OCI-LY7 (cell line): ENCODE results near the gene USP51. TPM values are rescaled to one million over a fixed set of nuclear protein-coding genes. Genes with fewer than 3 reads are reported as not detected.
"Not testable (repeated sequence)": the region's sequence is repeated elsewhere in the genome, so short reads cannot be mapped to it uniquely, and the experiment has no call there.

Source experiments
- BruUV-seq: library from RNA; stranded (reverse); fragments of 400-500 nt; replicated peaks from 2 replicates; lab custom pipeline; 2021; lab: Mats Ljungman, UMichigan
- CTCF ChIA-PET: fragments of 300-600 bp; sonication (Branson Sonifier 250); formaldehyde crosslinking; loops from one replicate; lab custom pipeline; 2022; ENCODE audit warnings: antibody characterized with exemption; ENCODE audit not compliant: unreplicated experiment; lab: Charles Lee
- POLR2A ChIA-PET: fragments of 300-600 bp; sonication (Branson Sonifier 250); formaldehyde crosslinking; loops from one replicate; lab custom pipeline; 2022; ENCODE audit warnings: antibody characterized with exemption; lab: Charles Lee
- DNase-seq: peaks from one replicate; pipeline ENCODE4 v3.0.0-alpha.2; 2015; ENCODE audit warnings: low spot score
- H2AFZ ChIP-seq: fragments of 200-600 bp; sonication (generic), shearing (Covaris generic); 2 replicates; pipeline ENCODE4 v1.6.1; 2014; ENCODE audit warnings: mild to moderate bottlenecking, antibody characterized with exemption, low read length, moderate library complexity
- H3K27ac ChIP-seq: fragments of 200-600 bp; sonication (generic); 2 replicates; pipeline ENCODE4 v1.5.1; 2014; ENCODE audit warnings: mixed run types, low read depth, mild to moderate bottlenecking, moderate library complexity, low read length, inconsistent platforms; ENCODE audit not compliant: poor library complexity, severe bottlenecking
- H3K36me3 ChIP-seq: fragments of 200-600 bp; sonication (generic); 2 replicates; pipeline ENCODE4 v1.6.1; 2014; ENCODE audit warnings: mild to moderate bottlenecking, antibody characterized with exemption, low read length, moderate library complexity, mixed read lengths; ENCODE audit not compliant: insufficient read depth
- H3K4me1 ChIP-seq: fragments of 200-600 bp; sonication (generic); 2 replicates; pipeline ENCODE4 v1.5.1; 2014; ENCODE audit warnings: mild to moderate bottlenecking, low read length; ENCODE audit not compliant: insufficient read depth, poor library complexity, severe bottlenecking
- H3K4me2 ChIP-seq: fragments of 200-600 bp; sonication (generic); 2 replicates; pipeline ENCODE4 v1.6.1; 2014; ENCODE audit warnings: mild to moderate bottlenecking, low read length
- H3K4me3 ChIP-seq: fragments of 200-600 bp; sonication (generic); 2 replicates; pipeline ENCODE4 v1.5.1; 2014; ENCODE audit warnings: mild to moderate bottlenecking, low read depth, low read length; ENCODE audit not compliant: poor library complexity, severe bottlenecking
- H3K79me2 ChIP-seq: fragments of 200-600 bp; sonication (generic); 2 replicates; pipeline ENCODE4 v1.6.1; 2016; ENCODE audit warnings: low read depth, mild to moderate bottlenecking, low read length, moderate library complexity, mixed read lengths; ENCODE audit not compliant: insufficient read depth
- H3K9me2 ChIP-seq: fragments of 200-600 bp; sonication (generic); 2 replicates; pipeline ENCODE4 v1.6.1; 2016; ENCODE audit warnings: mild to moderate bottlenecking, low read length, mixed read lengths; ENCODE audit not compliant: insufficient read depth
- H3K9me3 ChIP-seq: fragments of 200-600 bp; sonication (generic); 2 replicates; pipeline ENCODE4 v1.6.1; 2014; ENCODE audit warnings: mild to moderate bottlenecking, mixed run types, low read length, mixed read lengths
- H4K20me1 ChIP-seq: fragments of 200-600 bp; sonication (generic); 2 replicates; pipeline ENCODE4 v1.6.1; 2014; ENCODE audit warnings: mild to moderate bottlenecking, antibody characterized with exemption, low read length, moderate library complexity, mixed read lengths; ENCODE audit not compliant: insufficient read depth
- CTCF ChIP-seq: fragments of 200-600 bp; sonication (generic); conservative IDR thresholded peaks from 2 replicates; pipeline ENCODE4 v1.5.1; 2014; ENCODE audit warnings: mild to moderate bottlenecking, antibody characterized with exemption, low read length, moderate library complexity, mixed read lengths
- EZH2phosphoT487 ChIP-seq: fragments of 200-600 bp; sonication (generic); IDR thresholded peaks from 2 replicates; pipeline ENCODE4 v1.6.1; 2018; ENCODE audit warnings: low read depth, borderline replicate concordance, mild to moderate bottlenecking, mixed run types, antibody characterized with exemption, low read length, moderate library complexity, mixed read lengths
- intact Hi-C: fragments of 100-400 bp; cut with micrococcal nuclease; formaldehyde crosslinking; loops from one replicate; pipeline ENCODE4 v1.10.0; 2022; ENCODE audit not compliant: unreplicated experiment
- microRNA-seq: library from miRNA; unstranded; fragments of <30 nt; microRNA quantifications from one replicate; pipeline ENCODE4 v1.2.0, GENCODE V29; 2022; ENCODE audit warnings: borderline replicate concordance
- small RNA-seq: library from RNA; depleted of rRNA; stranded (forward); fragments of <200 nt; gene quantifications from one replicate; pipeline ENCODE3, GENCODE V24; 2014
- total RNA-seq, 2 experiments: library from RNA; depleted of rRNA in 1 of 2; stranded (reverse); fragments of >200 nt in 1 of 2; shearing (Covaris generic) in 1 of 2; gene quantifications; 2 replicates each; pipeline ENCODE4 v1.2.3, GENCODE V29; 2014 to 2022

USP51 gene
- total RNA-seq, 2 experiments from 2014 or later, result 1.7 to 2.7 TPM

- CTCF ChIA-PET, result interaction anchor here (1.3 kb wide), 1 partner anchor 38 kb away, joined by 6 read pairs; no protein-coding TSS in a partner anchor
- no peak overlapping the region for H3K27ac ChIP-seq
These were observed 38.5 kb downstream of the USP51 start for GRCh38 chrX:55451141-55451540.

GRCh38 chrX:55450259-55450658 is 39.4 kb downstream of the USP51 start:
- BruUV-seq, result no TSS peak
- Histone ChIP-seq H3K4me2 (no peak overlapping the region), H3K36me3 (no peaks in the 10 kb centered on the region), H3K4me3 (no peak overlapping the region), H3K4me1 (no peaks in the 10 kb centered on the region), H3K27ac (no peak overlapping the region), H4K20me1 (no peaks in the 10 kb centered on the region), H3K79me2 (peaks cover 4% of the 10 kb centered on the region; the same call in 1 of the 2 replicates), H2AFZ (no peak overlapping the region), H3K9me3 (no peaks in the 10 kb centered on the region), H3K9me2 (no peaks in the 10 kb centered on the region)
- DNase-seq, result no peak
- POLR2A ChIA-PET, result no interaction called here
- CTCF ChIA-PET, result no interaction called here
- TF ChIP-seq EZH2phosphoT487 (no peak), CTCF (0 out of 2 replicates have a peak, but pooled peaks have one; percentile 20)
- intact Hi-C loops, result no loop called here

More at GRCh38 chrX:55451141-55451540, 38.5 kb downstream of the USP51 start:
- no peak for TF ChIP-seq EZH2phosphoT487
- no peak for TF ChIP-seq CTCF
- Histone ChIP-seq H3K36me3 (no peaks in the 10 kb centered on the region), H3K9me3 (no peaks in the 10 kb centered on the region), H3K79me2 (peaks cover 4% of the 10 kb centered on the region; the same call in 1 of the 2 replicates), H4K20me1 (no peaks in the 10 kb centered on the region), H2AFZ (peak overlapping the region; percentile 95), H3K4me1 (no peaks in the 10 kb centered on the region), H3K4me3 (peak overlapping the region; percentile 82), H3K9me2 (no peaks in the 10 kb centered on the region), H3K4me2 (peak overlapping the region; percentile 93)
- intact Hi-C loops, result no loop called here
- DNase-seq, result no peak
- POLR2A ChIA-PET, result interaction anchor here (0.6 to 1.7 kb wide), 5 partner anchors 38 to 1279 kb away, joined by 3 to 19 read pairs (median 3); partner anchors contain the start of genes NBDY, RRAGB and USP51
- no TSS peak for BruUV-seq

GRCh38 chrX:55443468-55443867 is 46.2 kb downstream of the USP51 start:
- H3K79me2 ChIP-seq, CTCF ChIA-PET, H3K4me3 ChIP-seq, H3K9me3 ChIP-seq, H3K27ac ChIP-seq, intact Hi-C loops, BruUV-seq, H3K36me3 ChIP-seq, H3K4me1 ChIP-seq, H4K20me1 ChIP-seq, H3K9me2 ChIP-seq, DNase-seq, H3K4me2 ChIP-seq, H2AFZ ChIP-seq: not testable (repeated sequence)
- POLR2A ChIA-PET, result interaction anchor here (0.6 kb wide), 1 partner anchor 1017 kb away, joined by 3 read pairs; no protein-coding TSS in a partner anchor

Small RNA genes within 50 kb of the gene (microRNA-seq; reads per million reads assigned to microRNA genes)
- gene MIR4536-1 (not detected), gene MIR4536-2 (not detected)

Small RNA genes within 50 kb of the gene (small RNA-seq; reads per million reads assigned to genes)
- gene MIR4536-2, result not detected

Other genes with a start within 250 kb of the USP51 start
- gene PAGE3, start 224.9 kb downstream of the USP51 start, total RNA-seq (2014; rRNA removed; shearing (Covaris generic)), result not detected in 2 replicates
- not detected in 2 replicates for gene PAGE3, start 224.9 kb downstream of the USP51 start, total RNA-seq (2022)
- 16.9 and 19.7 TPM in 2 replicates for gene MAGEH1, start 37.7 kb downstream of the USP51 start, total RNA-seq (2014; rRNA removed; shearing (Covaris generic))
- gene MAGEH1, start 37.7 kb downstream of the USP51 start, total RNA-seq (2022), result 10.4 and 10.8 TPM in 2 replicates
- not detected in 2 replicates for gene FOXR2, start 133.6 kb upstream of the USP51 start, total RNA-seq (2014; rRNA removed; shearing (Covaris generic))
- not detected in 2 replicates for gene FOXR2, start 133.6 kb upstream of the USP51 start, total RNA-seq (2022)
- gene RRAGB, start 227.9 kb upstream of the USP51 start, total RNA-seq (2014; rRNA removed; shearing (Covaris generic)), result 9.6 and 10.4 TPM in 2 replicates
- gene RRAGB, start 227.9 kb upstream of the USP51 start, total RNA-seq (2022), result 11.9 and 13.2 TPM in 2 replicates